HG02610 (cell line): ENCODE data around the gene CWC27.
A peak's percentile ranks its signal among the peaks of the same experiment; 100 is the strongest.

Source experiments
- ATAC-seq: cut with Tn5 transposase; IDR thresholded peaks from one replicate; pipeline ENCODE4 v1.9.1; 2021; ENCODE audit warnings: mild to moderate bottlenecking, moderate library complexity; ENCODE audit not compliant: unreplicated experiment

CWC27 gene

GRCh38 chr5:65062469-65063083 lies 293.8 kb downstream of the CWC27 start:
- no peak for ATAC-seq

DNA sequence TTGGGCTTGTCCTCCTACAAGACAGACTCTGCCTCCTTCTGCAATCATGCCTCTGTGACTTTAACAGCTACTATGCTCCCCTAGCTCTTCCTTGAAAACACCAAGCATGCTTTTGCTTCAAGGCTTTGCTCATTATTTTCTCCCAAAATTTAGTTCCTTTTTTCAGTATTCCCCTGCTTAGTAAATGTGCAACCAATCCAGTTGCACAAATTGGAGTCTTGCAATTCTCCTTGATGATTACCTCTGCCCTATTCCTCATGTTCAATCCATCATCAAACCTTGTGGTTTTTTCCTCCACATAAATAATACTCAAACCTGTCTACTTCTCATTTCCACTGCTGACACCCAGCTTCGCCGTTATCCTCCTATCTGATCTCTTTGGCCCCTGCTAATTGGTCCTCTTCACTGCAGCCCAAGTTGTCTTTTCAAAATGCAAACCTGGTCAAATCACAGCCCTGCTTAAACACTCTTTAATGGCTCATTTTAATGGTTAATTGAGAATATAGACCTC lies 296.3 kb downstream of the CWC27 start:
- ATAC-seq = no peak

GRCh38 chr5:65066387-65067146 lies 297.8 kb downstream of the CWC27 start:
- peak; percentile 54 for ATAC-seq

DNA sequence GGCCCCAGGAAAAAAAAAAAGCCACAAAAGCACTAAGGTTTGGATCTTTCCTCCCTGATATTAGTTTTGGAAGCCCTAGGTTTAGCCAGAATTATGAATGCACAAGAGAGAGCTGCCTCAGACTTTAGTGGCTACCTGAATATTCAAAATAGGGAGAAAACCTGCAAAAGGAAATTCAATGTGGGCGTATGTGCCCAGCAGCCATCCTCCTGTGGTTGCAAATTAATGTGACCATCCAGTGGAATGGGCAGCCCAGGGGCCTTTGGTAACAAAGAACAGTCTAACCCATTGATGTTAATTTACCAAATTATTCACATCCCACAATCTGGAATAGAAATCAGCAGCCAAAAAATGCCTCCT lies 298.4 kb downstream of the CWC27 start:
- ATAC-seq = no peak
